ENCODE results near the gene FAM89B.

Gene FAM89B

DNA sequence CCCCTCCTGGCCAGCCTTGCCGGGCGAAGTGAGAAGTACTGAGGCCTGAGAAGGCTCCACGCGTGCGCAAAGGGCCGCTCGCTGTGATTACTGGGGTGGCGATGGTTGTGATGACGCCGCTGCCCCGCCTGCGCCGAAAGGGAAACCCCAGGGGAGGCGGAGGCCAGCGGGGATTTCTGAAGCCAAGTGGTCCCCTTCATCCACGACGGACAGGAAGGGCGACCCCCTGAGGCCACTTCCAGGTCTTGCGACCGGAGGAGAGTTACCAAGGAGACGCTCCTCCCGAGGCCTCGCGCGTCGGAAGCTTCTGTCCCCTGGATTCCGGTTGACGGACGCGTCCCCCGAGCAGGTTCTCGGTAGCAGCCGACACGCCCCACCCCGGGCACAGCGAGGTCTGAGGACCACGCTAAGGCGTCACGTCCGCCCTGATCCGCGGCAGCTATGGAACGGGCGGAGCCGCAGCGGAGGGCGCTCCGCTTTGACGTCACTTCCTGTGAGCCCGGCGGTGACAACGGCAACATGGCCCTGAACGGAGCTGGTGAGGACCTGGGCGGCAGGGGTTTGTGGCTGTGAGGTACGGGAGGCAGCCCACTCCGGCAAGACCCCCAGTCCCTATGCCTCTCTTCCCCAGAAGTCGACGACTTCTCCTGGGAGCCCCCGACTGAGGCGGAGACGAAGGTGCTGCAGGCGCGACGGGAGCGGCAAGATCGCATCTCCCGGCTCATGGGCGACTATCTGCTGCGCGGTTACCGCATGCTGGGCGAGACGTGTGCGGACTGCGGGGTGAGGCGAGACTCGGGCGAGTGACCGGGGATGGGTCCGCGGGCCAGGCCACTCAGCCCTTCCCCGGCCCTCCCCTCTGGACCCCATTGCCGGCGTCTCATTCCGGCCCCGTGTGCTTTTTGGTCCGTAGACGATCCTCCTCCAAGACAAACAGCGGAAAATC is 2.1 kb upstream of the FAM89B start, which contains the start of gene ZNRD2:
Gene ZNRD2 (plus strand): TSS at position 505 of the 946 bp plus-strand sequence. CDS start 15 bp downstream, at position 520.
- in situ Hi-C loops (cut with MboI; ENCODE audit: low pct_unique_long_range_greater_than_20kb, low sequenced_read_pairs) = no loop called here
- peak; percentile 99 for DNase-seq

DNA sequence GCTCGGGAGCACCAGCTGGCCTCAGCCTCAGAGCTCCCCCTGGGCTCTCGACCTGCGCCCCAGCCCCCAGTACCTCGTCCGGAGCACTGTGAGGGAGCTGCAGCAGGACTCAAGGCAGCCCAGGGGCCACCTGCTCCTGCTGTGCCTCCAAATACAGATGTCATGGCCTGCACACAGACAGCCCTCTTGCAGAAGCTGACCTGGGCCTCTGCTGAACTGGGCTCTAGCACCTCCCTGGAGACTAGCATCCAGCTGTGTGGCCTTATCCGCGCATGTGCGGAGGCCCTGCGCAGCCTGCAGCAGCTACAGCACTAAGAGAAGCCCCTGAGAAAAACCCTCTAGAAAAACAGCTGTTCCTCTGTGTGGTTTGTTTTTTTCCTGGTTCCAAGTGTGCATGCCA is 918 bp upstream of the FAM89B start:
- DNase-seq = no peak
- in situ Hi-C loops (cut with MboI; ENCODE audit: low pct_unique_long_range_greater_than_20kb, low sequenced_read_pairs) = no loop called here

DNA sequence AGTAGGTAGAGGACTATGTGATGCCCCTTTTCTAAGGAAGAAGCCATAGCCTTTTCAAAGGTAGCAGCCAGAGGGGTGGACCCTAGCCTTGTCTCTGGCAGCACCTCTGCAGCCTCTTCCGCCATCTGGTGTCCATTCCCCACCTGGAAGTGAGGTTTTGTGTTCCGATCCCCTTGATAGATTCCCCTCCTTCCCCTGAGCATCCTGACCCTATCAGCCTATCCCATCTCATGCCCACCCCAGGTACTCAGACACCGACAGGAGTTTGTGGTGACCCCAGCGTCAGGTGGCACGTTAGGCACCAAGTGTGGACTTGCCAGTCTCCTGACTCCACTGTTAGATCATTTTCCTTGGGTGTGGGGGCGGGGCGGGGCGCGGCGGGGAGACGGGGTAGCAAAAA is 398 bp upstream of the FAM89B start:
- peak; percentile 63 for DNase-seq
- in situ Hi-C loops (cut with MboI; ENCODE audit: low pct_unique_long_range_greater_than_20kb, low sequenced_read_pairs) = no loop called here

DNA sequence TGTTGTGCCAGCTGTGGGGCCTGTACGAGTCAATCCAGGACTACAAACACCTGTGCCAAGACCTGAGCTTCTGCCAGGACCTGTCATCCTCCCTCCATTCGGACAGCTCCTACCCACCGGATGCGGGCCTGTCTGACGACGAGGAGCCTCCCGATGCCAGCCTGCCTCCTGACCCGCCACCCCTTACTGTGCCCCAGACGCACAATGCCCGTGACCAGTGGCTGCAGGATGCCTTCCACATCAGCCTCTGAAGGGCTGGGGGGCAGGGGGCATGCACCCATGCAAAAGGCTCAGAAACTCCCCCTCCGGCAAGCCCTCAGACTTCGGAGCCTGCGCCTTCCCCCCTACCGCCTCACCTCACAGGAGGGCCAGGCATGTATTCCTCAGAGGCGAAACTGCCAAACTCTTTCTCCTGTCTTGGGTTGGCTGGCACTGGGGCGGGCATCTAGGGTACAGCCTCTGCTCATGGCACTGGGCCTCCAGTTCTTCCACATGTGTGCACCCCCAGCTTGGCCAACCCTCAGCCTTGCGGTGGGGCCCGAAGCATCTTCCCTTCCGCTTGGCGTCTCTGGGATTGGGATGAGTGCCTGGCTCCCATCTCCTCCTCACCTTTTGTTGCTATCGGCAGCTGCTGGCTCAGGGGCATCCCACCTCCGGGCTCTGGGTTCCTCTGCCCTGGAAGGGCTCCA is 1.2 kb downstream of the FAM89B start:
- in situ Hi-C loops (cut with MboI; ENCODE audit: low pct_unique_long_range_greater_than_20kb, low sequenced_read_pairs) = no loop called here
- DNase-seq = no peak

DNA sequence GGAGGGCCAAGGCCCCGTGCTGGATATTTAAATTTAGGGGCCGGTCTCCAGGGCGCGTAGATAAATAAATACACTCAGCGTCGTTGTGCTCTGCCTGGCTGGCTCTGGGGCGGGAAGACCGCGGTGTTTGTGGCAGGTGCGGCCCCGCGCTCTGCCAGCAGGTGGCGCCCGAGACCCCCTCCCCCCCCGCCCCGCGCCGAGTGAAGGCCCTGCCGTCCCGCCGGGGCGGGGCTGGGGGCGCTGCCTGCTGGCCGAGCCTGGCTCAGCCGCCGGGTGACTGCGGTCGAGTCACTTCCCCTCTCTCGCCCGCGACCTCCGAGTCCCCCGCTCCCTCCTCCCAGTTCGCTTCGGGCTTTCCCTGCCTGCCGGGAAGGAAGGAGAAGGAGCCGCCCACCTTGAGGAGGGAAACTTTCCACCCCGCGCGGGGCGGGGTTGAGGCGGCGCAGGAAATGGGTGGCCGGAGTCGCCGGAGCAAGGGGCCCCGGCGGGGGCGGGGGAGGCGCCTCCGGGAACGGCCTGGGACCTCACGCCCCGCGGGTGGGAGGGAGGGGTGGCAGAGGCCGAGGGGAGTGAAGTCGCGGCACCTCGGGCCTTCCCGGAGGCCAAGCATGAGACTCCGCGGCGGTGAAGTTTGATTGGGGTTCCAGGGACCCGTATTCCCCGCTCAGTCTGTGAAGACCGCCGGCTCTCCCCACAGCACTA is 1.9 kb downstream of the FAM89B start:
- DNase-seq = peak; percentile 98
- in situ Hi-C loops (cut with MboI; ENCODE audit: low pct_unique_long_range_greater_than_20kb, low sequenced_read_pairs) = no loop called here

DNA sequence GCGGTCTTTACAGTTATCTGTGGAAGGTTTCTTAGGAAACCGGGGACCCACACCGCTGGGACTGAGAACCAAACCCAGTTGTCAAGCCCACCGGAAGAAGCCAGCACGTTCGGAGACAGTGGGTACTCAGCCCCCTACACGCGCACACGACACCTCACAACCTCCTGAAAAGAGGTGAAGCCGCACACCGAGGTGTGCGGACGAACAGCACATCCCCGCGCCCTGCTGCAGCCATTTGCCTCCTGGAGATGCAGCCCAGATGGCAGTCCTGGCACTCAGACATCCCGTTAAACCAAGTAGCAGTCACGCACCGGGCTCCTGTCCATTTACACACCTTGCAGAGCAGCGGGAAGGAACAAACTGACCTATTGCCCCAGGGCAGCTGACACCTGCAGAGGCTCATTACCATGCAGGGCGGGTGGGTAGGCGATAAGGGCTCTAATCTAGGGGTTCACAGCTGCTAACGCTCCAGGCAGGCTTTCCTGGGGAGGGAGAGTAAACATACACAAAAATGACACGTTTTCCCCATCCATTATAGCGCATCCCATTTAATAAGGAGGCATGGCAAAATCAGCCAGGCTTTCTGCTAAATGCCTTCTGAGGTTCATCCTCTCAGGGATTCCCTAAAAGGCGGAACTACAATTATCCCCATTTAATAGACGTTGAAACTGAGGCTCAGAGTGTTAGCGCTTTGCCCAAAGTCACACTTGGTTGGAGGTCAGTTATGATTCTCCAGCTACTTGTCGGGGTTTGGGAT is 2.7 kb downstream of the FAM89B start:
- DNase-seq = peak; percentile 57
- in situ Hi-C loops (cut with MboI; ENCODE audit: low pct_unique_long_range_greater_than_20kb, low sequenced_read_pairs) = no loop called here

DNA sequence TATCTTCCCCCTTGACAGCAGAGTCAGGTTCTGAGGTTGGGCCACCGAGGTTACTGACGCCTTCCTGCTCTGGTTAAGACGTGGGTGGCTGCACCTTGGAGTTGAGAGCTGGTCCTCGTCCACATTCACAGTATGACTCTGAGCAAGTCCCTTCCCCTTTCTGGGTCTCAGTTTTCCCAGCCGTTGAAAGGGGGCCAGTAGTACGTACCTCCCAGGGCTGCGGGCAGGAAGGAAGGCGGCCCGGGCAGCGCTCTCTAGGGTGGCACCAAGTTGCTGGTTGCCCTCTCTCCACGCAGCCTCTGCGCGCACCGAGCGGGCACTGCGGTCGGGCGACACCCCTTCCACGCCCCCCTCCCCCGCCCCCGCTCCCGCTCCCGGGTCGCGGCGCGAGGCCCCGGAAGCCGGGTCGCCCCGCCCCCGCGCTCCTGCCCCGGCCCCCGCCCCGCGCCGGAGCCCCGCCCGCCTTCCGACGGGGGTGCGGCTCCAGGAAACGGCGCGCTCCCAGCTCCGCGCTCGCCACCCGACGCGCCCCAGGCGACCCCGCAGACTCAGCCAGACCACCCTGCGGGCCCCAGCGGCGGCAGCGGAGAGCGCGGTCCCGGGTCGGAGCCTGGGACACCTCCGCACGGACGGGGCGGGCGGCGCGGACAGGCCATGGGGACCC is 3.4 kb downstream of the FAM89B start, which contains the start of gene EHBP1L1:
Gene EHBP1L1 (plus strand): TSS at position 486 of the 664 bp plus-strand sequence. CDS start 250 bp downstream, outside the sequence.
- in situ Hi-C loops (cut with MboI; ENCODE audit: low pct_unique_long_range_greater_than_20kb, low sequenced_read_pairs) = no loop called here

DNA sequence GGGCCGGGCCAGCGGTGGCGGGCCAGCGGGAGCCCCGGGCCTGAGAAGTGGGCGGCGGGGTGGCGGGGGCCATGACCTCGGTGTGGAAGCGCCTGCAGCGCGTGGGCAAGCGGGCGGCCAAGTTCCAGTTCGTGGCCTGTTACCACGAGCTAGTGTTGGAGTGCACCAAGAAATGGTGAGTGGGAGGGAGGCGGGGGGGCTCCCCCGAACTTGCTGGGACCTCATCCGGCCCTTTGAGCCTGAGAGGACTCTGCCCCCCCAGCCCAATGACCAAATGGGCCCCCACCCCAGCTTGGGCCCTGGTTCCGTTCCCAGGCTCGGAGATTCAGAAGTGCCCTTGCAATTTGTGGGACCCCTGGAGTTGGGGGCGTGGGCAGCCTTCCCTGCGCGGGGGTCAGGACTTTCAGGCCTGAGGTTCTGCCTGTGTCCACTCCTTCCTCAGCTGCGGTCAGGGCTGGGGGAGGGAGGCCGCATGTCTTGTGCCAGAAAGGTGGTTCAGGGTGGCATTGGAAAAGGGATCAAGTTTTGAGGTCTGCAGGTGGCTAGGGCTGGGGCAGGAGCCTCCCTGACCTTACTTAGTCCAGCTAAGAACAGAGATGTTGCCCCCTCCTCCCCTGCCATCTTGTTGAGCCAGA is 4.0 kb downstream of the FAM89B start:
- DNase-seq = no peak
- in situ Hi-C loops (cut with MboI; ENCODE audit: low pct_unique_long_range_greater_than_20kb, low sequenced_read_pairs) = no loop called here

More for the DNA sequence above, 3.4 kb downstream of the FAM89B start, which contains the start of gene EHBP1L1:
- no peak for DNase-seq

DNA sequence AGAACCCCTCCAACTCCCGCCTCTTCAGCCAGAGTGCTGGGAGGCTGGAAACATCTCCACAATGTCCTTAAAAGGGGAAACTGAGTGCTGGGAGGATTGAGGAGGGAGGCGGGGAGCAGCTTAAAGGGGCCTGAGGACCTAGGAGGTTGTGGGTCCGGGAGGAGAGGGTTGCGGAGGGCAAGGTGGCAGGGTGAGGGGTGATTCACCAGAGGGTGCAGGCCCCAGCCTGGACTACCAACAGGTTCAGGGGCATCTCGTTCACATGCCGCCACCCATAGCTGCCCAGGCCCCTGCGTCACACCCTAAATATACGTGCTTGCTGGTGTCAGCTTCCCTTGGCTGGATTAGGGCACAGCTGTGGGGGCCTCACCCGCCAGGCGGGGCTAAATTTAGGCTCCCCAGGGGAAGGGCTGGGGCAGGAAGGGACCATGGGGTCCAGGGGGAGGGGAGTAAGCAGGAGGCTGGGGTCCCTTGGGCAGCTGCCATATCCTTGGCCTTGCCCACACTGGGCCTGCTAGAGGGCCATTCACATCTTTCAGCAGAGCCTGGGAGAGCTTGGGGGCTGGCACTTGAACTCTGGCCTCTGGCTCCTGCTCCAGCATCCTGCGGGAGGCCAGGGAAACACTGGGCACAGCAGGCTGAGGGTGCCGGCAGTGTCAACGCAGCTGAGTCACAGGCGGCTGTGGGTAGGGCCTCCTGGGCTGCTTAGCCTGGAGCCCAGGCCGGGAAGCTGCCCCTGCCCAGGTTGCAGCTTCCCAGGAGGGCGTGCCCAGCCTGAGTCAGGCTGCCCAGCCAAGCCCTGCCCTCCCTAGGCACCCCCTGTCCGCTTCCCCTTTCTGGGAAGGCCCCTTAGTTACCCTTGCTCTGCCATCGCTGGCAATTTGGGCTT is 4.8 kb downstream of the FAM89B start:
- DNase-seq = peak; percentile 36
- in situ Hi-C loops (cut with MboI; ENCODE audit: low pct_unique_long_range_greater_than_20kb, low sequenced_read_pairs) = no loop called here

DNA sequence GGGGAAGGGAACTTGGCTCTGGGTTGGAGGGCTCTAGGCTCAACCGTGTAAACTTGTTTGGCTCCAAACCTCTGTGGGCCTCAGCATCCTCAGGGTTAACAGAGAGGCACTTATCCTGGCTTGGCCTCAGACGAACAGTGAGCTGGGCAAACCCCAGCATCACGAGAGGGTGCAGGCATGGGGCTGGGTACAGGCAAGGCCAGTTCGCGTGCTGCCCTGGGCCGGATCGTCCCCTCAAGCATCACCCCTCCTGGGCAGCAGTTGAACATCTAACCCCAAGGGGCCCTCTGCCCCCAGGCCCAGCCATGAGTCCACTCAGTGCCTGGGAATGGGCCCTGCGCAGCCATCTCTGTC is 5.4 kb downstream of the FAM89B start:
- in situ Hi-C loops (cut with MboI; ENCODE audit: low pct_unique_long_range_greater_than_20kb, low sequenced_read_pairs) = no loop called here
- no peak for DNase-seq

DNA sequence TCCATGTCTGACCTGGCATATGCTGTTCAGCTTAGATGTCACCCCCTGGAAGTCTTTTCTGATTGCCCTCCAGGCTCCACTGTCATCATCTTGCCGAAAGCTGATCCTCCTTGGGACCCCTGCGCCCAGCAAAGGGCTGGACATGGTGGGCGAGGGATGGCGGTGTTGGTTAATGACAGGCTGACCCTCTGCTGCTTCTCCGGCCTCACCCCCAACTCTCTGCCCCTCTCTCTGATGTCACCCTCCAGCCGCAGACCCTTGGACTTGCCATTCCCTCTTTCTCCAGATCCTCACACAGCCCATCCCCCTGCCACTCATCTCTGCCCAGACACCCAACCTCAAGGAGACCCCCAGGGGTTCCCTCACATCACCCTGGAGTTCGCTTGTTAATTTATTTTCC is 5.8 kb downstream of the FAM89B start:
- in situ Hi-C loops (cut with MboI; ENCODE audit: low pct_unique_long_range_greater_than_20kb, low sequenced_read_pairs) = no loop called here
- no peak for DNase-seq

DNA sequence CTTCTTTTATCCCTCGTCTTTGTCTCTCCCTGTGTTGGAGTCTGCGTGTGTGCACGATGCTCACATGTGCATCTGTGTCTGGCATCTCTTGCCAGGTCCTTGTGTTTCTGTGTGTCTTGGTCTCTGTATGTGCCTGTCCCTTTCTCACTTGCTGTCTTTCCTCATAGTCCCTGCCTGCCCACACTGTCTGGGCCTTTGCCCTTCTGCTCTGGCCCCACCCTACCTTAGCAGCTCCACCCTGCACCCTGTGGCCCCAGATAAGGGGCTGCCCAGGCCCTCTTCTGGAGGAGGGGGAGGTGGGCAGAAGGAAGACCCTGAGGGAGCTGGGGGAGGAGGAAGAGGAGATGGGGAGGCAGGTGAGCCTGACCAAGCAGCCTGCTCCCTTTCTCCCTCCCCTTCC is 6.3 kb downstream of the FAM89B start:
- in situ Hi-C loops (cut with MboI; ENCODE audit: low pct_unique_long_range_greater_than_20kb, low sequenced_read_pairs) = no loop called here
- DNase-seq = no peak

DNA sequence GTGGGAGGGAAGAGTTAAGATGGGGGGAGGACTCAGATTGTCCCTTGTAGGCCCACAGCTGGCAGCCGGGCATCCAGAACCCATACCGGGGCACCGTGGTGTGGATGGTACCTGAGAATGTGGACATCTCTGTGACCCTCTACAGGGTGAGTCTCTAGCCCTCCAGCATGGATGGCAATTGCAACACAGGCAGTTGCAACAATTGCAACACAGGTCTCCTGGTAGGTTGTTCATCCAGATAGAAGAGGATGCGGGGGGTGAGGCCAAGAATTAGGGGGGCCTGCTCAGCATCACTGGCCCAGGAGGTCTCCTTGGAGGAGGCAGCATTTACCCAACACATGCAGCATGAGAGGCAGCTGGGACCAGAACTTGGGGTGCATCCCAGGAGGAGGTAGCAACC is 7.0 kb downstream of the FAM89B start:
- in situ Hi-C loops (cut with MboI; ENCODE audit: low pct_unique_long_range_greater_than_20kb, low sequenced_read_pairs) = no loop called here

DNA sequence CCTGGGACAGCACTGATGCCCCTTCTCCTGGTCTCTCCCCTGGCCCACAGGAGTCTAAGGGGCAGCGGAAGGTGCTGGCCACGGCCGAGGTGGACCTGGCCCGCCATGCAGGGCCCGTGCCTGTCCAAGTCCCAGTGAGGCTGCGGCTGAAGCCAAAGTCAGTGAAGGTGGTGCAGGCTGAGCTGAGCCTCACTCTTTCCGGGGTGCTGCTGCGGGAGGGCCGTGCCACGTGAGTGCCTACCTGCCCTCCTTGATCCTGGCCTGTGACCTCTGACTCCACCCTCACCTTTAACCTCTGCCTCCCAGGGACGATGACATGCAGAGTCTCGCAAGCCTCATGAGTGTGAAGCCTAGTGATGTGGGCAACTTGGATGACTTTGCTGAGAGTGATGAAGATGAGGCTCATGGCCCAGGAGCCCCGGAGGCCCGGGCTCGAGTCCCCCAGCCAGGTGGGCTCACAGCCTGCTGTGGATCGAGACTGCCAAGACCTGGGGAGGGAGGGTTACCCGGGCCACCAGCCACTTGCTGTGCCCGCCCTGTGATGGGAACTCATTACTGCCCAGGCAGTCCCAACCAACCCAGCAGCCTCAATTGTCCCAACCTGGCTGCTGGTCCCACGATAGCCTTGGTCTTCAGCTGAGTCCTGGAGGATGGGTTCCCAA is 7.8 kb downstream of the FAM89B start:
- DNase-seq = no peak
- in situ Hi-C loops (cut with MboI; ENCODE audit: low pct_unique_long_range_greater_than_20kb, low sequenced_read_pairs) = no loop called here

More for the DNA sequence above, 7.0 kb downstream of the FAM89B start:
- no peak for DNase-seq

DNA sequence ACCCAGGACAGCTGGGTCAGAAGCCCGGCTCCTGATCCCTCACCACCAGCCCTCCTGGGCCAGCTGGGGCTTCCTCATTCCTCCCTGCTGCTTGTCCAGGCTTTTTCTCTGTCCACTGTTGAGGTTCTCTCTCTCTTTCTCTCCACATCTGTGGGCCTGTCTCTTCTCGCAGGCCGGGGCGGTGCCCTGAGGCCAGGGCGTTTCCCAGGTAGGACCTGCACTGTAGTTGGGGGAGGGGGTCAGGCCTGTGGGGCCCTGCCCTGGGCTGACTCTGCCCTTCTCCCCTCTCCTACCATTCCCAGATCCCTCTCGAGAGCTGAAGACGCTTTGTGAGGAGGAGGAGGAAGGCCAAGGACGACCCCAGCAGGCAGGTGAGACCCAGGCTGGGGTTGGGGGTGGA is 8.4 kb downstream of the FAM89B start:
- in situ Hi-C loops (cut with MboI; ENCODE audit: low pct_unique_long_range_greater_than_20kb, low sequenced_read_pairs) = no loop called here
- DNase-seq = no peak

DNA sequence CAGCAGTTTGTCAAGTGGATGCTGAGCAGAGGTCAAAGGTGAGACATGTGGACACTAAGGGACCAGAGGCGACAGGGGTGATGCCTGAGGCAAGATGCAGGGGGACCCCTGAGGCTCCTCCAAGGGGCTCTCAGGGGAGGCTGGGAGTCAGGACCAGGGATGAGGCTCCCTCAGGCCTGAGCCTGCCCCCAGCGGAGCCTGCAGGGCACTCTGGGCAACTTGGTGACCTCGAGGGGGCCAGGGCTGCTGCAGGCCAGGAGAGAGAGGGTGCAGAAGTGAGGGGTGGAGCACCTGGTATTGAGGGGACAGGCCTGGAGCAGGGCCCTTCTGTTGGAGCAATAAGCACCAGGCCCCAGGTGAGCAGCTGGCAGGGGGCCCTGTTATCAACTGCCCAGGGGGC is 9.6 kb downstream of the FAM89B start:
- in situ Hi-C loops (cut with MboI; ENCODE audit: low pct_unique_long_range_greater_than_20kb, low sequenced_read_pairs) = no loop called here
- no peak for DNase-seq

DNA sequence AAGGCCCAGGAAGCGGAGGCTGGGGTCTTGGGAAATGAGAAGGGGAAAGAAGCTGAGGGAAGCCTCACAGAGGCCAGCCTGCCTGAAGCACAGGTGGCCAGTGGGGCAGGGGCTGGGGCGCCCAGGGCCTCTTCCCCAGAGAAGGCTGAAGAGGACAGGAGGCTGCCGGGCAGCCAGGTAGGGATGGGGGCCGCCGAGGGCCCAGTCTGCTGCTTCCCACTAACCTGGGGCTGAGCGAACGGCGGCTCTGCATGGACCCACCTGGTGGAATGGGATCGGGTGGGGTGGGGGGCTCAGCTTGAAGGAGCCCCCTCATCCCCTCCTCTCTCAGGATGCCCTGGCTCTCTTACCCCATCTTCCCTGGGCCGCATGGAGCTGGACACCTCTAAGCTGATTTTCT is 11.3 kb downstream of the FAM89B start:
- in situ Hi-C loops (cut with MboI; ENCODE audit: low pct_unique_long_range_greater_than_20kb, low sequenced_read_pairs) = no loop called here
- DNase-seq = no peak

Data from KBM-7 (cell line).